ENCODE results near the gene ALG2.

Gene ALG2, protein sequence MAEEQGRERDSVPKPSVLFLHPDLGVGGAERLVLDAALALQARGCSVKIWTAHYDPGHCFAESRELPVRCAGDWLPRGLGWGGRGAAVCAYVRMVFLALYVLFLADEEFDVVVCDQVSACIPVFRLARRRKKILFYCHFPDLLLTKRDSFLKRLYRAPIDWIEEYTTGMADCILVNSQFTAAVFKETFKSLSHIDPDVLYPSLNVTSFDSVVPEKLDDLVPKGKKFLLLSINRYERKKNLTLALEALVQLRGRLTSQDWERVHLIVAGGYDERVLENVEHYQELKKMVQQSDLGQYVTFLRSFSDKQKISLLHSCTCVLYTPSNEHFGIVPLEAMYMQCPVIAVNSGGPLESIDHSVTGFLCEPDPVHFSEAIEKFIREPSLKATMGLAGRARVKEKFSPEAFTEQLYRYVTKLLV

DNA sequence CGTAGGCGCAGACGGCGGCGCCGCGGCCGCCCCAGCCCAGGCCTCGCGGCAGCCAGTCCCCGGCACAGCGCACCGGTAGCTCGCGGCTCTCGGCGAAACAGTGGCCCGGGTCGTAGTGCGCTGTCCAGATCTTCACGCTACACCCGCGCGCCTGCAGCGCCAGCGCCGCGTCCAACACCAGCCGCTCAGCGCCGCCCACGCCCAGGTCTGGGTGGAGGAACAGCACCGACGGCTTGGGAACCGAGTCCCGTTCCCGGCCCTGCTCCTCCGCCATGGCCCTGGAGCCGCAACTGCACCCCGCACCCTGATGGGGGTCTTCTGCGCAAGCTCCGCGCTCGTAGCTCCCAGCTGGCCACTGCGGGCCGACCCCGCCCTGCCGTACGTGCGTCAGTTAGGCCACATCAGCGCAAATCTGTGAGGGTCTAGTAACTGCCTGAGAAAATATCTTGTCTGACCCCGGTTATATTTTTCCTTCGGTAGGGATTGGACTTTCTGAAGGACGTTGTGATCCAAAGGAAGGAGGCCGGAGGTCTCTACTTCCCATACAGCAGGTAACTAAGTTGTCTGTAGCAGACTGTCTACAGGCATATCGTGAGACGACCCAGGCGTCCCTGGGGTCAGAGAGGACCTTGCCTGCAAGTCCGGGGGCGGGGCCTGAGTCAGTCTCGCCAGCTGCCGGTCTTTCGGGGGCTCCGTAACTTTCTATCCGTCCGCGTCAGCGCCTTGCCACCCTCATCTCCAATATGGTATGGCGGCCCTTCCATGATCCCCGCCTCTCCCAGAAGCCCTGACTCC, at the start of gene ALG2, which contains the start of gene SEC61B:
Gene ALG2 (minus strand): TSS at position 322 of the 795 bp plus-strand sequence. CDS start 48 bp downstream, at position 274.
Gene SEC61B (plus strand): TSS at position 662 of the 795 bp plus-strand sequence. CDS start 82 bp downstream, at position 744.
- DNase-seq = peak; percentile 96

- DNase-seq = no peak
These were observed 48.7 kb upstream of the ALG2 start for GRCh38 chr9:99270491-99270890.

GRCh38 chr9:99269416-99269815, 47.7 kb upstream of the ALG2 start:
- DNase-seq = no peak

GRCh38 chr9:99266255-99267023, 44.7 kb upstream of the ALG2 start:
- DNase-seq = peak; percentile 79

- DNase-seq = no peak
These were observed 43.9 kb upstream of the ALG2 start for GRCh38 chr9:99265691-99266090.

- no peak for DNase-seq
These were observed 42.4 kb upstream of the ALG2 start for GRCh38 chr9:99264070-99264680.

DNA sequence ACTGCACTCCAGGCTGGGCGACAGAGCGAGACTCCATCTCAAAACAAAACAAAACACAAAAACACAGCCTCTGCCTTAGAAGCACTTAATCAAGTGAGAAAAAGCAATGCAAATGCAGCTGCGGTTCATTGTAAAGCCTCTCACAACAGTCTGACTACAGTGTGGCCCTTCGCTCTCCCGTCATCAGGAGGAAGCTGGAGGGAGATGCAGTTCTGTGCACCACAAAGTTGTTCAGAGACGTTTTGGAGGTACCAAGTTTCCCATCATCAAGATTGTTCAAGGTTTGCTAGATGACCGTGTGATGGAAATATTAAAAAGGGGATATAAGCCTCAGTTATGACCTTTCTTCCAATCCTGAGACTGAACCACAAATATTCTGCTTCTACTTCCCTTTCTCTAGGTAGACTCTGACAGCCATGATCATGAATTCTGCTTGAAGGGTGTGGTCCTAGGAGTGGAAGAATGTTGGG, 41.2 kb upstream of the ALG2 start:
- no peak for DNase-seq

GRCh38 chr9:99261923-99262322, 40.2 kb upstream of the ALG2 start:
- DNase-seq = no peak

DNA sequence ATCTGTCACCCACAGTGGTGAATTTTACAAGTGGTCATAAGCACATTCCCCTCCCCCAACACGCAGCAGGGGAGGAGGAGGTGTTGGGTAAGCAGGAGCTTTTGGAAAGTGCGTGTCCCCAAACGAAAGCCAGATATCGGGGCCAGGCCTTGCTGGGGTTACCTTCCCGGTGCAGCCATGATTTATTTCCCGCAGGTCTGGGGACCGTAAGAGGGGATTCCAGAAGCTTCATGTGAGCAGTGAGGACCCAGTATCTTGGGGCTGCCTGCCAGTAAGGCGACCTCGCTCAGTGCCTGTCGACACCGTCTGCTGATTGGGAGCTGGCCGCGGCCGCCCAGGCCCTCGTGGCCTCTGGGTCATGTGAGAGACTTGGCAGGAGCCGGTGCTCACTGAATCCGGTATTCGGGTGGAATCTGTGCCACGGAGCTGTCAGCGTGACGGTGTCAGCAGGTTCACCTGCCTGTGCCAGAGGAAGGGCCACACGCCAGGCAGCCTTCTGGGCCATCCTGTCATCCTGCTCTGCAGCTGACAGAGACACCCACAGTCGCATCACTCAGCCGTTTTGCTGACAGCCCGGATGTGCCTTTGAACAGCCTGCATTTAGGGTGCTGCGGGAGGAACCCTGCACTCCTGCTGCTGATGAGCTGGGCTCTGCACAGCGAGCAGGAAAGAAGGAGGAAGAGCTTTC, 37.6 kb upstream of the ALG2 start:
- DNase-seq = peak; percentile 69

- DNase-seq = peak; percentile 37
These were observed 36.1 kb upstream of the ALG2 start for GRCh38 chr9:99257723-99258389.

DNA sequence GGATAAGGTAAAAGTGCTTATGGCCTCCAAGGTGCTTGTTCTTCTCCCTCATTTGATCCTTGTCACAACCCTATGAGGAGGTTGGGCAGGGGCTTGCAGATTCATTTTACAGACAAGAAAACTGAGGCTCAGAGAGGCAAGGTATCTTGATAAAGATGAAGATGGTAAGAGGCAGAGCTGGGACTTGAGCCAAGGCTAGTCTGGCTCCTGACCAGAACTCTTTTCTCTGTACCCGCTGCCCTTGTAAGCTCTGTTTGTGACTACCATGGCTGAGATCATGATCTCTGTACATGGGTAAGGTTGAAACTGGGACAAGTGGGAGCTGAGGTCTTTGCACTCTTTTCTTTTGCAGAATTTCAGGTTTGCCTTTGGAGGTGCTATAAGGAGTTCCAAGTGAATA, 33.9 kb upstream of the ALG2 start:
- no peak for DNase-seq

DNA sequence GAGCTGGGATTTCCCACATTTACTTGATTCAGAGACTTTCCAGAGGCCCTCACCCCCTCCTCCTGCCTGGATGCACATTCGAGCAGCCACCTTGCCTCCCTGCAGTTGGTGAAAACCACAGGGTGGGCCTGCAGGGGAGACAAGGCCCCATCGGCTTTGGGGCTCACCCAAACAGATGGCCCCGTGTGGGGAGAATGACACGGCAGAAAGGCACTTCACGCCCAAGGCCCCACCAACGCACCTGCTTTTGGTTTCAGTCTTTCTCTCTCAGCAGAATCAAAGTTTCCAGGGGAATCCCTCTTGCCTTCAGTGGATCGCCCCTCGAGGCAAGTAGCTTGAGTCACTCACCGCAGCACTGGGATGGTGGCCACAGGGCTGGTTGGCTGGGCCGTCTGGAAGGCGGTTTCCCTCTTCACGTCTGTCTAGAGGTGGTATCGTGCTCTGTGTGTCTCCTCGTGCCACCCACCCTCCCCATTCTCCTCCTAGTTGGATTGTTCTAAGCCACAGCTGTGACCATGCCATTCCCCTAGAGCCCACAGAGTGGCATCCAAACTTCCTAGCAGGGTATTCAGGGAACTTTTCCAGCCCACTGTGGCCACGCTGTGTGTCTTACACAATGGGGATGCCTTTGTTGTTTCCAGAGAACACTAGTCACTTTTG, 32.2 kb upstream of the ALG2 start:
- no peak for DNase-seq

GRCh38 chr9:99253134-99253533, 31.4 kb upstream of the ALG2 start:
- no peak for DNase-seq

DNA sequence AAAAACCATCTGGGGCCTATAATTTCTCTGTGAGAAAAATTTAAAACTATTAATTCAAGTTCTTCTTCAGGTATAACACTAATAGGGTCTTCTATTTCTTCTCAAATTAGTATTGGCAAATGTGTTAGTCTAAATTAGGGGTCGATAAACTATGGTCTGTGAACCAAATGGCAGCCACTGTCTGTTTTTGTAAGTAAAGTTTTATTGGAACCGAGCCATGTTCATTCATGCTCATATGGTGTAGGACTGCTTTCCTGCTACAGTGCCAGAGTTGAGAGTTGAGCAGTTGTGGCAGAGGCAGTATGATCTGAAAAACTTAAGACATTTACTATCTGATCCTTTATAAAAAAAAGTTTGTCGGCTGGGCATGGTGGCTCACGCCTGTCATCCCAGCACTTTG, 29.4 kb upstream of the ALG2 start:
- DNase-seq = no peak

DNA sequence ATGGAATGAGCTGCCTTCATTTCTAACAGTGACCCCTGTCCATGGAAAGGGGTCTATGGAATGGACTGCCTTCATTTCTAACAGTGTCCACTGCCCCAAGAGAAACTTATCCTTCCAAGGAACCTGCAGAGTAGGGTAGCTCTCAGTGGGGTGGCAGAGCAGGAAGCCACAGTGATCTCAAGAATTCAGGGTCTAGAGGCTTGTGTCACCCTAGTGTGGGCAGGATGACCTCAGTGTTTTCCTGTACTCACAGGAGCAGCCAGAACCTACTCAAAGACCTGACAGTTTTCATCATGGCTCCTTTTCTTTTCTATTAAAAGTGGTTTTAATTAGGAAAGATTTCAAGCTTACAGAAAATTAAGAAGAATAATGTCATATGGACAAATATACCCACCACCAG, 27.9 kb upstream of the ALG2 start:
- no peak for DNase-seq

DNA sequence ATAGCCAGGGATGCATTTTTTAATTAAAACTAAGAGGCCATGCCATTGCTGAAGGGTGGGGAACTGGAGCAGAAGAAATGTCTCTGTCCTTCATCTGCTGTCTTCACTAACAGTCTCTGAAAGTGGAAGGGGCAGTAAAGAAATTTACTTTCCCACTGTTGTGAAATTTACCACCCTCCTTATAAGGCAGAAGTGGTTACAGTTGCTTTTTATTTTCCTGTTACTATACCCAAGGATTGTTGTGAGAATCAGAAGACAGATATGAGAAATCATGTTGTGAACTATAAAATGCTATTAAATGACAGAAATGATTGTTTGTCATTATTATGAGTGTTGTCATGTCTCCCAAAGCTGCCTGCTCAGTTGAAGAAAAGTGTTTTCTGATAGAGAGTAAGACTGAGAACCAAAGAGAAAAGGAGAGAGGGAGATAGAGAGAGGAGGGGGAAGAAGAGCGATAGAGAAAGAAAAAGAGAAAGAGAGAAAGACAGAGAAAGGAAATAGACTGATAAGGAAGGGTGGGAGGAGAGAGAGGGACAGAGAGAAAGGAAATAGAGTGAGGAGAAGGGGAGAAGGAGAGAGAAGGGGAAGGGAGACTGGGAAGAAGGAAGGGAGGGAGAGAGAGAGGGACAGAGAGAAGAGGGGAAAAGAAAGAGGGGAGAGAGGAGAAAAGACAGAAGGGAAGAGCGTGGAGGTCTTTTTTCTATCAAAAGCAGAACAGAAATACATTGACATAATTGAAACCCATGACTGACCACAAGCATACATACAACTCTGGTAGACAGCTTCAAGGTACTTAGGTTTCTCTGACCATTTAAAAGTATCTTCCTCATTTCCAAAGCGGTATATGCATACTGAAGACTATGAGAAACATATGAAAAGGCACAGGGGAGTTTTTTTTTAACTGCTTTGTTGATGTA, 22.9 kb upstream of the ALG2 start:
- no peak for DNase-seq

DNA sequence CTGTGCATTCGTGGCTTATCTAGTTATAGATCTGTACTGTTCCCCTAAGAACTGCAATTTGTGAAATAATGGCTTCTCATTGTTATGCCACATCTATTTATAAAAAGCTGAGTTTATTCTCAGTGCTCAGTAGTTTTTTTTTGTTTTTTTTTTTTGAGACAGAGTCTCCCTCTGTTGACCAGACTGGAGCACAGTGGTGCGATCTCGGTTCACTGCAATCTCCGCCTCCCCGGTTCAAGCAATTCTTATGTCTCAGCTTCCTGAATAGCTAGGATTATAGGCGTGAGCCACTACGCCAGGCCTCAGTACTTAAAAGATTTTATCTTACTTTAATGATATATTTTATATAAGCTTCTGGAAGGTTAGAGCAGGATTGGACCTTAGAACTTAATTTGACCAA, 19.4 kb upstream of the ALG2 start:
- DNase-seq = no peak

GRCh38 chr9:99239341-99240060, 17.8 kb upstream of the ALG2 start:
- no peak for DNase-seq

GRCh38 chr9:99238331-99238730, 16.6 kb upstream of the ALG2 start:
- DNase-seq = no peak

Measured in right hindlimb (tissue), 1 donor.